GM10266 (cell line): ENCODE measurements around the gene DYNC1I1.

ENCODE experiments used
- DNase-seq: peaks from one replicate; pipeline ENCODE4 v3.0.0; 2012; ENCODE audit errors: extremely low spot score
- CTCF ChIP-seq: IDR thresholded peaks from 2 replicates; pipeline ENCODE4 v1.5.1; 2012; ENCODE audit warnings: mild to moderate bottlenecking, low read depth; ENCODE audit not compliant: control insufficient read depth, insufficient read depth; ENCODE audit errors: missing control alignments

Gene DYNC1I1

GRCh38 chr7:96135241-96135640 lies 362.9 kb downstream of the DYNC1I1 start:
- DNase-seq: no peak
- no peak for TF ChIP-seq CTCF

- no peak for TF ChIP-seq CTCF
- no peak for DNase-seq
Observed at GRCh38 chr7:96136600-96137239, 364.4 kb downstream of the DYNC1I1 start.

GRCh38 chr7:96143495-96144259 lies 371.3 kb downstream of the DYNC1I1 start:
- DNase-seq: no peak

GRCh38 chr7:96144260-96144526 lies 371.8 kb downstream of the DYNC1I1 start:
- no peak for TF ChIP-seq CTCF
- DNase-seq: no peak

More at GRCh38 chr7:96143495-96144259, 371.3 kb downstream of the DYNC1I1 start:
- TF ChIP-seq CTCF: no peak
